WERI-Rb-1 (cell line): ENCODE data around the gene DIO3.

Experiments used
- DNase-seq: peaks from one replicate; pipeline ENCODE4 v3.0.0-alpha.2; 2020
- H3K27ac ChIP-seq: fragments of 250-450 bp; sonication (Bioruptor Pico); 2 replicates; pipeline ENCODE4 v1.5.1; 2020; ENCODE audit warnings: mild to moderate bottlenecking, moderate library complexity
- H3K27me3 ChIP-seq: fragments of 250-450 bp; sonication (Bioruptor Pico); 2 replicates; pipeline ENCODE4 v1.5.1; 2021; ENCODE audit warnings: mild to moderate bottlenecking, low read depth, moderate library complexity; ENCODE audit not compliant: insufficient read depth, severe bottlenecking
- H3K36me3 ChIP-seq: fragments of 250-450 bp; sonication (Bioruptor Pico); 2 replicates; pipeline ENCODE4 v1.5.1; 2020; ENCODE audit warnings: mild to moderate bottlenecking, moderate library complexity
- H3K4me3 ChIP-seq: 2 replicates; pipeline ENCODE4 v1.5.1; 2011; ENCODE audit warnings: low read depth, mild to moderate bottlenecking, control low read depth, low read length
- H3K9me3 ChIP-seq: fragments of 250-450 bp; sonication (Bioruptor Pico); 2 replicates; pipeline ENCODE4 v1.5.1; 2021; ENCODE audit warnings: mild to moderate bottlenecking, moderate library complexity; ENCODE audit not compliant: severe bottlenecking
- CTCF ChIP-seq: IDR thresholded peaks from 2 replicates; pipeline ENCODE4 v1.5.1; 2011; ENCODE audit warnings: low read depth, mild to moderate bottlenecking, control low read depth, inconsistent platforms, low read length

DIO3 gene

GRCh38 chr14:101601606-101602465 is 40.5 kb downstream of the DIO3 start:
- Histone ChIP-seq H3K36me3 (no peaks in the 10 kb centered on the region), H3K27ac (no peak overlapping the region), H3K27me3 (peaks cover 94% of the 10 kb centered on the region), H3K9me3 (peaks cover 9% of the 10 kb centered on the region), H3K4me3 (no peak overlapping the region)
- no peak for TF ChIP-seq CTCF
- DNase-seq = no peak

- Histone ChIP-seq H3K27me3 (peaks cover 97% of the 10 kb centered on the region), H3K27ac (no peak overlapping the region), H3K9me3 (peaks cover 8% of the 10 kb centered on the region), H3K4me3 (no peak overlapping the region), H3K36me3 (no peaks in the 10 kb centered on the region)
- TF ChIP-seq CTCF = no peak
- DNase-seq = no peak
Measured at GRCh38 chr14:101602466-101602840, 41.2 kb downstream of the DIO3 start.

GRCh38 chr14:101603096-101603495 is 41.8 kb downstream of the DIO3 start:
- H3K27ac ChIP-seq = no peak overlapping the region
- H3K27me3 ChIP-seq = peaks cover 92% of the 10 kb centered on the region
- peaks cover 1% of the 10 kb centered on the region for H3K9me3 ChIP-seq
- no peak for DNase-seq
- TF ChIP-seq CTCF = no peak
- H3K4me3 ChIP-seq = no peak overlapping the region
- no peaks in the 10 kb centered on the region for H3K36me3 ChIP-seq

GRCh38 chr14:101604228-101604934 is 43.1 kb downstream of the DIO3 start:
- H3K27me3 ChIP-seq = peaks cover 92% of the 10 kb centered on the region

More at GRCh38 chr14:101604228-101604934, 43.1 kb downstream of the DIO3 start:
- no peak overlapping the region for H3K27ac ChIP-seq
- H3K4me3 ChIP-seq = no peak overlapping the region
- DNase-seq = no peak
- TF ChIP-seq CTCF = no peak
- no peaks in the 10 kb centered on the region for H3K9me3 ChIP-seq
- no peaks in the 10 kb centered on the region for H3K36me3 ChIP-seq
